K562 (cell line): Measurements from ENCODE around the gene INO80E. TPM values are rescaled to one million over a fixed set of nuclear protein-coding genes. Genes with fewer than 3 reads are reported as not detected.
A peak's percentile ranks its signal among the peaks of the same experiment; 100 is the strongest.

Source experiments
- ATF7 ChIP-seq: fragments of 450-650 bp; IDR thresholded peaks from 2 replicates; pipeline ENCODE4 v1.7.1; 2014; ENCODE audit warnings: mild to moderate bottlenecking, moderate library complexity
- CTBP1 ChIP-seq: fragments of 450-650 bp; IDR thresholded peaks from 2 replicates; pipeline ENCODE4 v1.6.1; 2016; ENCODE audit warnings: borderline replicate concordance
- CTCFL ChIP-seq: IDR thresholded peaks from 2 replicates; pipeline ENCODE4 v1.6.1; 2011; ENCODE audit warnings: borderline replicate concordance, low read depth, mild to moderate bottlenecking, moderate library complexity, low read length; ENCODE audit not compliant: insufficient read depth, poor library complexity, severe bottlenecking
- GATAD2A ChIP-seq: fragments of 450-650 bp; IDR thresholded peaks from 2 replicates; pipeline ENCODE4 v1.6.1; 2017
- KLF16 ChIP-seq: IDR thresholded peaks from 2 replicates; pipeline ENCODE4 v1.6.1; 2016; ENCODE audit warnings: antibody characterized with exemption
- RAD21 ChIP-seq, 2 experiments: fragments of 250-450 bp in 1 of 2; fragments of 450-650 bp in 1 of 2; sonication (Bioruptor Pico) in 1 of 2; formaldehyde crosslinking in 1 of 2; IDR thresholded peaks in 1 of 2; conservative IDR thresholded peaks in 1 of 2; 2 replicates each; pipeline versions ENCODE4 v1.4.0 to v1.8.0; 2020 to 2022; ENCODE audit warnings: mild to moderate bottlenecking in 2 of 2, moderate library complexity in 1 of 2
- REST ChIP-seq, 2 experiments: fragments of 450-650 bp; formaldehyde crosslinking in 1 of 2; IDR thresholded peaks; 2 replicates each; pipeline versions ENCODE4 v1.4.0 to v1.6.1; 2014 to 2020; ENCODE audit warnings: mild to moderate bottlenecking in 2 of 2, borderline replicate concordance in 1 of 2, low read depth in 1 of 2
- STAT5A ChIP-seq: IDR thresholded peaks from 2 replicates; pipeline ENCODE4 v1.6.1; 2012; ENCODE audit warnings: low read length, inconsistent platforms, borderline replicate concordance
- ZBTB33 ChIP-seq: sonication (generic); formaldehyde crosslinking; IDR thresholded peaks from 2 replicates; pipeline ENCODE4 v1.8.1; 2023; ENCODE audit warnings: mild to moderate bottlenecking, missing genetic modification reagents
- ZFX ChIP-seq: sonication (generic); formaldehyde crosslinking; IDR thresholded peaks from 2 replicates; pipeline ENCODE4 v1.8.0; 2022; ENCODE audit warnings: mild to moderate bottlenecking, missing genetic modification reagents, moderate library complexity
- polyA plus RNA-seq, 8 experiments: library from polyadenylated mRNA; depleted of rRNA in 4 of 8; stranded (reverse) in 5 of 8; unstranded in 3 of 8; fragments of >200 nt; fragmentation: Nextera tagmentation in 2 of 8; fragmentation: Illumina TruSeq in 1 of 8; extraction: Ambion mirVana in 2 of 8; extraction: Trizol in 1 of 8; gene quantifications; 2 replicates each; pipeline versions ENCODE4 v1.2.1 to v1.2.3, GENCODE V29; 2011 to 2014; ENCODE audit warnings: inconsistent platforms in 1 of 8, missing spikeins in 1 of 8
- total RNA-seq, 7 experiments: library from RNA; depleted of rRNA in 6 of 7; stranded (reverse); fragments of >200 nt in 6 of 7; fragmentation: Illumina TruSeq in 2 of 7; extraction: Trizol in 2 of 7; gene quantifications; 2 replicates each; pipeline versions ENCODE4 v1.2.1 to v1.2.3, GENCODE V29; 2011 to 2021; ENCODE audit warnings: low replicate concordance in 1 of 7
- TF ChIP-seq, protein P1 (sequence below): fragments of 450-650 bp; IDR thresholded peaks from 2 replicates; pipeline ENCODE4 v1.7.1; 2018; ENCODE audit warnings: mild to moderate bottlenecking, low read depth; ENCODE audit not compliant: partially characterized antibody

The INO80E gene
- total and polyA plus RNA-seq, 9 of the 15 experiments (the other 6 are each of a cell fraction or from before 2014, with no cell fraction given) = 0.31 to 102 (median 49.3) TPM

DNA sequence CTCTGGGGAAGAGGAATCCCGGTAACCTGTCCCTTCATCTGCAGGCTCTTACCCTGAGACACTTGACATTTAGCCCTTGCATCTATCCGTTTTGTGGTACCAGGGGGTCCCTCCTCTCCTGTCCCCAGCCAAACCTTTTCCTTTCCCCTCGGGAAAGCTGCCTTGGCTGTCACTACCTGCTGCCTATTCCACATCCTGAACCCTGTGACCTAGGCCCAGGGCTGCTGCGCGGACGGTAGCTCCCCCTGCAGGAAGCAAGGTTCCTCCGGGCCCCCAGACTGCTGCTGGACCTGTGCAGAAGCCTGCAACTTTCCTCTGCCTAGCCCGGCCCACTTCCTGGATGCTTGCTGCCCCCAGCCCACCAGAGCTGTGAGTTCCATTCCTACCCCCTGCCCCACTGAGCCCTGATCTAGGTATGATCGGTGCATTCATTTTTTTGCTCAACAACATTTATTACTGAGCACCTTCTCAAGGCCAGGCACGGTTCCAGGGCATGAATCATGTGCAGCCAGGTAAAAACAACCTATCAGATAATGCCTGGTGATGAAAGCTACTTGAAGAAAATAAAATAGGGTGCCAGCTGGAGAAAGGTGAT lies 59.0 kb downstream of the INO80E start (continued):
- TF ChIP-seq KLF16 = 0 out of 2 replicates have a peak, but pooled peaks have one; percentile 23
- TF ChIP-seq GATAD2A = 0 out of 2 replicates have a peak, but pooled peaks have one; percentile 56
- peak; percentile 72 for TF ChIP-seq CTCFL
- peak; percentile 56 for TF ChIP-seq ZFX (CRISPR knock-in tag)
- TF ChIP-seq STAT5A = no peak
- peak; percentile 55; the same call in 1 of the 2 replicates for TF ChIP-seq CTBP1
- peak; percentile 23 to 62; a peak in 3 of 4 replicates for TF ChIP-seq RAD21 (CRISPR knock-in tag; conservative IDR thresholded peaks at IDR 0.05 in 1 of 2, IDR thresholded peaks at IDR 0.05 in 1 of 2)
- TF ChIP-seq, protein P1, sequence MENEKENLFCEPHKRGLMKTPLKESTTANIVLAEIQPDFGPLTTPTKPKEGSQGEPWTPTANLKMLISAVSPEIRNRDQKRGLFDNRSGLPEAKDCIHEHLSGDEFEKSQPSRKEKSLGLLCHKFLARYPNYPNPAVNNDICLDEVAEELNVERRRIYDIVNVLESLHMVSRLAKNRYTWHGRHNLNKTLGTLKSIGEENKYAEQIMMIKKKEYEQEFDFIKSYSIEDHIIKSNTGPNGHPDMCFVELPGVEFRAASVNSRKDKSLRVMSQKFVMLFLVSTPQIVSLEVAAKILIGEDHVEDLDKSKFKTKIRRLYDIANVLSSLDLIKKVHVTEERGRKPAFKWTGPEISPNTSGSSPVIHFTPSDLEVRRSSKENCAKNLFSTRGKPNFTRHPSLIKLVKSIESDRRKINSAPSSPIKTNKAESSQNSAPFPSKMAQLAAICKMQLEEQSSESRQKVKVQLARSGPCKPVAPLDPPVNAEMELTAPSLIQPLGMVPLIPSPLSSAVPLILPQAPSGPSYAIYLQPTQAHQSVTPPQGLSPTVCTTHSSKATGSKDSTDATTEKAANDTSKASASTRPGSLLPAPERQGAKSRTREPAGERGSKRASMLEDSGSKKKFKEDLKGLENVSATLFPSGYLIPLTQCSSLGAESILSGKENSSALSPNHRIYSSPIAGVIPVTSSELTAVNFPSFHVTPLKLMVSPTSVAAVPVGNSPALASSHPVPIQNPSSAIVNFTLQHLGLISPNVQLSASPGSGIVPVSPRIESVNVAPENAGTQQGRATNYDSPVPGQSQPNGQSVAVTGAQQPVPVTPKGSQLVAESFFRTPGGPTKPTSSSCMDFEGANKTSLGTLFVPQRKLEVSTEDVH = no peak
- 0 out of 2 replicates have a peak, but pooled peaks have one; percentile 12 for TF ChIP-seq ATF7
- no peak for TF ChIP-seq ZBTB33
- peak; percentile 45; the same call in 1 of the 2 replicates for TF ChIP-seq REST (IDR thresholded peaks at IDR 0.05; ENCODE audit: borderline replicate concordance)
- no peak for TF ChIP-seq REST (CRISPR knock-in tag; IDR thresholded peaks at IDR 0.05; ENCODE audit: low read depth)
